OCI-LY7 (cell line): ENCODE results near the gene SLAMF8.

ENCODE experiments used
- CTCF ChIP-seq: fragments of 200-600 bp; sonication (generic); conservative IDR thresholded peaks from 2 replicates; pipeline ENCODE4 v1.5.1; 2014; ENCODE audit warnings: mild to moderate bottlenecking, antibody characterized with exemption, low read length, moderate library complexity, mixed read lengths
- EZH2phosphoT487 ChIP-seq: fragments of 200-600 bp; sonication (generic); IDR thresholded peaks from 2 replicates; pipeline ENCODE4 v1.6.1; 2018; ENCODE audit warnings: low read depth, borderline replicate concordance, mild to moderate bottlenecking, mixed run types, antibody characterized with exemption, low read length, moderate library complexity, mixed read lengths

- TF ChIP-seq CTCF, result no peak
- TF ChIP-seq EZH2phosphoT487, result no peak
These were observed 53.8 kb downstream of the SLAMF8 start for GRCh38 chr1:159880430-159880829.
